NCI-H748 treated with DMSO at 0.1 percent for 48 hours (cell line): ENCODE results near the gene ZMYND8.
"Not testable (repeated sequence)": the region's sequence is repeated elsewhere in the genome, so short reads cannot be mapped to it uniquely, and the experiment has no call there.

Experiments
- DNase-seq: peaks from one replicate; lab custom pipeline; 2025; lab: John Stamatoyannopoulos, UW

ZMYND8 gene

GRCh38 chr20:47370850-47371782 is 14.6 kb upstream of the ZMYND8 start:
- DNase-seq: no peak

- DNase-seq: no peak
These were observed 13.7 kb upstream of the ZMYND8 start for GRCh38 chr20:47370214-47370613.

GRCh38 chr20:47368301-47368700 is 11.8 kb upstream of the ZMYND8 start:
- no peak for DNase-seq

GRCh38 chr20:47366301-47366700 is 9.8 kb upstream of the ZMYND8 start:
- not testable (repeated sequence) for DNase-seq

- no peak for DNase-seq
These were observed 8.7 kb upstream of the ZMYND8 start for GRCh38 chr20:47365023-47365764.

GRCh38 chr20:47362361-47363219 is 6.1 kb upstream of the ZMYND8 start:
- no peak for DNase-seq

- DNase-seq: no peak
These were observed 4.8 kb upstream of the ZMYND8 start for GRCh38 chr20:47361057-47361915.

- DNase-seq: peak; percentile 75
These were observed 4.0 kb upstream of the ZMYND8 start for GRCh38 chr20:47360297-47361056.

GRCh38 chr20:47359530-47360296 is 3.2 kb upstream of the ZMYND8 start:
- no peak for DNase-seq

- no peak for DNase-seq
These were observed 2.4 kb upstream of the ZMYND8 start for GRCh38 chr20:47358672-47359529.

GRCh38 chr20:47358039-47358671 is 1.7 kb upstream of the ZMYND8 start:
- no peak for DNase-seq

GRCh38 chr20:47357296-47358038 is 968 bp upstream of the ZMYND8 start:
- DNase-seq: no peak

- DNase-seq: no peak
These were observed 326 bp downstream of the ZMYND8 start for GRCh38 chr20:47356220-47356525.

- DNase-seq: peak; percentile 28
These were observed 845 bp downstream of the ZMYND8 start for GRCh38 chr20:47355489-47356219.

GRCh38 chr20:47354714-47355488 is 1.6 kb downstream of the ZMYND8 start:
- peak; percentile 8 for DNase-seq

- no peak for DNase-seq
These were observed 2.1 kb downstream of the ZMYND8 start for GRCh38 chr20:47354464-47354713.
